Astrocyte (in vitro differentiated cells and primary cell): Measurements from ENCODE around the gene GNAO1. TPM values are rescaled to one million over a fixed set of nuclear protein-coding genes. Genes with fewer than 3 reads are reported as not detected.

ENCODE experiments used
- DNase-seq: peaks from one replicate; pipeline ENCODE4 v3.0.0-alpha.2; 2010; ENCODE audit warnings: low read depth
- FAIRE-seq: peaks from 2 replicates; lab custom pipeline; 2011; peaks lifted over from hg19 to GRCh38; lab: Jason Lieb, UNC
- H2AFZ ChIP-seq: 2 replicates; pipeline ENCODE4 v1.6.0; 2012; ENCODE audit warnings: low read depth, low read length, inconsistent platforms
- H3K27ac ChIP-seq: 2 replicates; pipeline ENCODE4 v1.5.1; 2011; ENCODE audit warnings: low read depth, low read length, inconsistent platforms
- H3K27me3 ChIP-seq: 2 replicates; pipeline ENCODE4 v1.6.0; 2011; ENCODE audit warnings: low read length, inconsistent platforms; ENCODE audit not compliant: insufficient read depth
- H3K36me3 ChIP-seq: 2 replicates; pipeline ENCODE4 v1.5.1; 2011; ENCODE audit warnings: low read length, inconsistent platforms; ENCODE audit not compliant: insufficient read depth
- H3K4me1 ChIP-seq: 2 replicates; pipeline ENCODE4 v1.5.1; 2011; ENCODE audit warnings: low read length, inconsistent platforms; ENCODE audit not compliant: insufficient read depth
- H3K4me2 ChIP-seq: 2 replicates; pipeline ENCODE4 v1.6.0; 2012; ENCODE audit warnings: low read length, inconsistent platforms
- H3K4me3 ChIP-seq: 2 replicates; pipeline ENCODE4 v1.5.1; 2011; ENCODE audit warnings: low read depth, mild to moderate bottlenecking, low read length, inconsistent platforms; ENCODE audit not compliant: insufficient read depth
- H3K79me2 ChIP-seq: 2 replicates; pipeline ENCODE4 v1.6.0; 2012; ENCODE audit warnings: mild to moderate bottlenecking, low read length, inconsistent platforms; ENCODE audit not compliant: insufficient read depth
- H3K9ac ChIP-seq: 2 replicates; pipeline ENCODE4 v1.6.0; 2012; ENCODE audit warnings: mild to moderate bottlenecking, low read length, inconsistent platforms
- H3K9me3 ChIP-seq: 2 replicates; pipeline ENCODE4 v1.5.1; 2012; ENCODE audit warnings: low read depth, mild to moderate bottlenecking, low read length, inconsistent platforms; ENCODE audit not compliant: insufficient read depth
- H4K20me1 ChIP-seq: 2 replicates; pipeline ENCODE4 v1.6.0; 2012; ENCODE audit warnings: low read length, inconsistent platforms; ENCODE audit not compliant: insufficient read depth
- H3K27ac Mint-ChIP-seq: one replicate; pipeline ENCODE4 v1.8.0; 2021; ENCODE audit warnings: mild to moderate bottlenecking, mixed read lengths; ENCODE audit not compliant: unreplicated experiment
- H3K27me3 Mint-ChIP-seq: one replicate; pipeline ENCODE4 v1.8.0; 2021; ENCODE audit warnings: low read depth, mixed read lengths; ENCODE audit not compliant: unreplicated experiment
- H3K36me3 Mint-ChIP-seq: one replicate; pipeline ENCODE4 v1.8.0; 2021; ENCODE audit warnings: low read depth, mixed read lengths; ENCODE audit not compliant: unreplicated experiment
- H3K4me1 Mint-ChIP-seq: one replicate; pipeline ENCODE4 v1.8.0; 2021; ENCODE audit warnings: low read depth, mixed read lengths; ENCODE audit not compliant: unreplicated experiment
- H3K4me3 Mint-ChIP-seq: one replicate; pipeline ENCODE4 v1.8.0; 2021; ENCODE audit warnings: mild to moderate bottlenecking, moderate library complexity, mixed read lengths; ENCODE audit not compliant: unreplicated experiment
- H3K9me3 Mint-ChIP-seq: one replicate; pipeline ENCODE4 v1.8.0; 2021; ENCODE audit warnings: mild to moderate bottlenecking, mixed read lengths; ENCODE audit not compliant: unreplicated experiment
- CTCF ChIP-seq: IDR thresholded peaks from 2 replicates; pipeline ENCODE4 v1.5.1; 2011; ENCODE audit warnings: low read depth, mild to moderate bottlenecking, inconsistent platforms, low read length, moderate library complexity; ENCODE audit not compliant: insufficient read depth
- EZH2 ChIP-seq: IDR thresholded peaks from 2 replicates; pipeline ENCODE4 v1.6.1; 2012; ENCODE audit warnings: mild to moderate bottlenecking, low read length, inconsistent platforms; ENCODE audit not compliant: insufficient read depth
- total RNA-seq: library from RNA; stranded (reverse); gene quantifications from 2 replicates; pipeline ENCODE4 v1.2.1, GENCODE V29; 2021

Gene GNAO1
- total RNA-seq, 1 donor from 2014 or later: 1.7 TPM

DNA sequence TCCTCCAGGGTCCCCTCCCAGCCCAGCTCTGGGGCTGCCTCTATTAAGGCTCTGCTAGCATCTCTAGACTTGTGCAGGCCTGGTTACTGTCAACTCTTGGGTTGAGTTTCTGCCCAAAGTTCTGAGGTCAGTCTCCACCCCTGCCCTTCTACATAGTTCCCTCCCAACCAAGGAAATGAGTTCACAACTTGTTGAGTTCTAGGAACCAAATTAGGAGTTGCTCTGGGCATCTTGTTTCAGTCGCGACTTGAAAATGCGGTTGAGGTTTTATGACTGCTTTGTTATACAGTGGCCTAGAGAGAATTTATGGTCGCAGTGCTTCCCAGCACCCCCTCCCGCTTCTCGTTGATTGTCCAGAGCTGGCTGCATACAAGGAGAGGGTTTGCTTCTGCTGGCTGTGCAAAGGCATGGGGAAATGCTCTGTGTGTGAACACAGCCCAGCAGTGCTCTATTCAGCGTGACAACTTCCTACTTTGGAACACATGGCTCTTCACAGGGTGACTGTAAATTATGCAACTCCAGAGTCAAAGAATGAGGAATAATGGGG lies 20.2 kb downstream of the GNAO1 start:
- DNase-seq (no peak), FAIRE-seq (no peak)
- no peaks in the 10 kb centered on the region for H3K79me2 ChIP-seq
- no peak overlapping the region for H3K27ac ChIP-seq
- H3K4me2 ChIP-seq: no peak overlapping the region
- no peaks in the 10 kb centered on the region for H3K9me3 ChIP-seq
- H3K27me3 ChIP-seq: peaks cover 3% of the 10 kb centered on the region
- no peaks in the 10 kb centered on the region for H3K4me1 ChIP-seq
- H3K4me3 ChIP-seq: no peak overlapping the region
- H3K36me3 ChIP-seq: no peaks in the 10 kb centered on the region
- H3K9me3 Mint-ChIP-seq: no peaks in the 10 kb centered on the region
- no peaks in the 10 kb centered on the region for H3K36me3 Mint-ChIP-seq
- H3K4me1 Mint-ChIP-seq: peaks cover 10% of the 10 kb centered on the region
- H2AFZ ChIP-seq: no peak overlapping the region
- H3K27me3 Mint-ChIP-seq: peaks cover 8% of the 10 kb centered on the region
- no peak overlapping the region for H3K9ac ChIP-seq
- TF ChIP-seq CTCF: no peak
- no peak for TF ChIP-seq EZH2
- no peak overlapping the region for H3K27ac Mint-ChIP-seq
- H3K4me3 Mint-ChIP-seq: no peak overlapping the region
- no peaks in the 10 kb centered on the region for H4K20me1 ChIP-seq

DNA sequence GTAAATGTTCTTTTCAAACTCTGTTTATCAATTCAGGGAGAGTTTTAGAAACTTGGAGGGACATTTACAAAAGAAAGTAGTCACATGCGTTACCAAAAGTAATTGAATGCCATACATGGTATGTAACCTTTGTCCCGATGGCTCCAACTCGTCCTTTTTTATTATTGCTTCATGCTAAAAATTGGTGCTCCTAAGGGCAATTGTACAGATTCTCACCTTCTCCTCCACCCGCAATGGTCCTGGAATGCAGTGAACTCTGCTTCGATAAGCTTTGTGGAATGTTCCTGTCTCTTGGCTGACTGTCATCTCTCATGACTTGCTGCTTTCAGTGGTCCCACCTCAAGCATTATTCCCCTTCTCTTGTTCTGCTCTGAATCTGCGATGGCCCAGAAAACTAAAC lies 20.9 kb downstream of the GNAO1 start:
- DNase-seq: no peak
- Histone ChIP-seq H3K79me2 (no peaks in the 10 kb centered on the region), H2AFZ (no peak overlapping the region), H3K9ac (no peak overlapping the region), H4K20me1 (no peaks in the 10 kb centered on the region), H3K4me1 (no peaks in the 10 kb centered on the region), H3K27me3 (peaks cover 3% of the 10 kb centered on the region), H3K4me3 (no peak overlapping the region), H3K4me2 (no peak overlapping the region), H3K9me3 (no peaks in the 10 kb centered on the region), H3K27ac (no peak overlapping the region), H3K36me3 (no peaks in the 10 kb centered on the region)
- FAIRE-seq: no peak
- no peak overlapping the region for H3K27ac Mint-ChIP-seq
- H3K9me3 Mint-ChIP-seq: no peaks in the 10 kb centered on the region
- no peaks in the 10 kb centered on the region for H3K36me3 Mint-ChIP-seq
- peaks cover 9% of the 10 kb centered on the region for H3K27me3 Mint-ChIP-seq
- H3K4me1 Mint-ChIP-seq: peaks cover 10% of the 10 kb centered on the region
- TF ChIP-seq EZH2 (no peak), CTCF (no peak)
- no peak overlapping the region for H3K4me3 Mint-ChIP-seq

DNA sequence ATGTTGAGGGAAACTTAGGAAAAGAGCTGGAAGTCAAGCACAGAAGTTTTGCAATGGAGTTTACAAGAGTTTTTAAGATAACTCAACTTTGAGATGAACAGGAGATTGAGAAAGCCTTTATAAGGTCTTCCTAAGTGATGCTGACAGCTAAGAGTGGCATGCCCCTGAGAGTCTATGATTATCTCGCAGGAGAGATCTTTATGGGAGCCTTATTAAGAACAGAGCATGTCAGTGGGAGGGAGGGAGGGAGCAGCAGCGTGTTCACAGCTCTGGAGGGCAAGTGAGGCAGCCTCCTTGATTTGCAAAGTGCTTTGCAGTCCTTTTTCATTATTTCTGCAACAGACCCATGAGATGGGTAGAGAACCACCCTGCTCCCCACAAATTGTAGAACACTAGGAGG lies 30.7 kb downstream of the GNAO1 start:
- H3K36me3 Mint-ChIP-seq: no peaks in the 10 kb centered on the region
- H3K4me1 Mint-ChIP-seq: no peaks in the 10 kb centered on the region
- Histone ChIP-seq H3K9ac (no peak overlapping the region), H4K20me1 (no peaks in the 10 kb centered on the region), H3K4me2 (no peak overlapping the region), H3K36me3 (no peaks in the 10 kb centered on the region), H3K27ac (no peak overlapping the region), H2AFZ (no peak overlapping the region), H3K9me3 (no peaks in the 10 kb centered on the region), H3K79me2 (no peaks in the 10 kb centered on the region), H3K4me3 (no peak overlapping the region), H3K27me3 (no peaks in the 10 kb centered on the region), H3K4me1 (no peaks in the 10 kb centered on the region)
- DNase-seq (no peak), FAIRE-seq (no peak)
- peaks cover 2% of the 10 kb centered on the region for H3K9me3 Mint-ChIP-seq
- TF ChIP-seq EZH2: no peak
- H3K27me3 Mint-ChIP-seq: peaks cover 34% of the 10 kb centered on the region
- no peak overlapping the region for H3K4me3 Mint-ChIP-seq
- H3K27ac Mint-ChIP-seq: no peak overlapping the region
